Neutrophil (primary cell): ENCODE data around the gene CYP3A4.
"Not testable (repeated sequence)": the region's sequence is repeated elsewhere in the genome, so short reads cannot be mapped to it uniquely, and the experiment has no call there.

ENCODE experiments used
- H3K27ac ChIP-seq: fragments of 200-600 bp; sonication (generic); 2 replicates; pipeline ENCODE4 v1.5.1; 2016; ENCODE audit warnings: mild to moderate bottlenecking, moderate library complexity
- H3K27me3 ChIP-seq: fragments of 200-600 bp; sonication (generic); 2 replicates; pipeline ENCODE4 v1.6.0; 2016; ENCODE audit warnings: mild to moderate bottlenecking
- H3K36me3 ChIP-seq: fragments of 200-600 bp; sonication (generic); 2 replicates; pipeline ENCODE4 v1.5.1; 2017
- H3K4me1 ChIP-seq, 2 experiments: fragments of 200-600 bp in 1 of 2; sonication (generic) in 1 of 2; 1 replicate in 1 of 2; 2 replicates in 1 of 2; pipeline versions ENCODE4 v1.5.1 to v1.6.1; 2013 to 2016; ENCODE audit warnings: low read depth in 1 of 2, low read length in 1 of 2, mild to moderate bottlenecking in 1 of 2, moderate library complexity in 1 of 2; ENCODE audit not compliant: control insufficient read depth in 1 of 2, insufficient read depth in 1 of 2
- H3K4me3 ChIP-seq, 2 experiments: fragments of 200-600 bp in 1 of 2; sonication (generic) in 1 of 2; 1 replicate in 1 of 2; 2 replicates in 1 of 2; pipeline ENCODE4 v1.5.1; 2013 to 2016; ENCODE audit warnings: low read depth in 1 of 2, low read length in 1 of 2, mild to moderate bottlenecking in 1 of 2, moderate library complexity in 1 of 2
- H3K9me3 ChIP-seq: fragments of 200-600 bp; sonication (generic); 2 replicates; pipeline ENCODE4 v1.5.1; 2016
- CTCF ChIP-seq: fragments of 200-600 bp; sonication (generic); IDR thresholded peaks from 2 replicates; pipeline ENCODE4 v1.5.1; 2016; ENCODE audit warnings: antibody characterized with exemption

Gene CYP3A4

GRCh38 chr7:99798972-99799371, 15.0 kb upstream of the CYP3A4 start:
- H3K27ac ChIP-seq, result no peak overlapping the region
- no peaks in the 10 kb centered on the region for H3K9me3 ChIP-seq
- no peaks in the 10 kb centered on the region for H3K36me3 ChIP-seq
- TF ChIP-seq CTCF, result no peak
- no peak overlapping the region for H3K4me3 ChIP-seq
- H3K4me1 ChIP-seq, result no peaks in the 10 kb centered on the region
- H3K27me3 ChIP-seq, result no peaks in the 10 kb centered on the region

- not testable (repeated sequence) for H3K4me3 ChIP-seq, H3K4me1 ChIP-seq, H3K36me3 ChIP-seq, H3K27ac ChIP-seq, H3K9me3 ChIP-seq
- H3K27me3 ChIP-seq, result peaks cover 16% of the 10 kb centered on the region
Measured at GRCh38 chr7:99795864-99796263, 11.9 kb upstream of the CYP3A4 start.

- no peak overlapping the region for H3K4me3 ChIP-seq
- no peak for TF ChIP-seq CTCF
- no peak overlapping the region for H3K27ac ChIP-seq
- H3K9me3 ChIP-seq, result no peaks in the 10 kb centered on the region
- H3K4me1 ChIP-seq, result peaks cover 1 to 2% of the 10 kb centered on the region in 2 experiments
- no peaks in the 10 kb centered on the region for H3K36me3 ChIP-seq
- H3K27me3 ChIP-seq, result peaks cover 16% of the 10 kb centered on the region
Measured at GRCh38 chr7:99794585-99795502, 10.9 kb upstream of the CYP3A4 start.

- H3K4me1 ChIP-seq, result peaks cover 4% of the 10 kb centered on the region in 2 experiments
- peaks cover 18% of the 10 kb centered on the region for H3K27me3 ChIP-seq
- no peak overlapping the region for H3K27ac ChIP-seq
- no peak overlapping the region for H3K4me3 ChIP-seq
- no peaks in the 10 kb centered on the region for H3K9me3 ChIP-seq
- TF ChIP-seq CTCF, result no peak
- no peaks in the 10 kb centered on the region for H3K36me3 ChIP-seq
Measured at GRCh38 chr7:99793443-99793842, 9.5 kb upstream of the CYP3A4 start.

GRCh38 chr7:99792967-99793366, 9.0 kb upstream of the CYP3A4 start:
- H3K36me3 ChIP-seq, result no peaks in the 10 kb centered on the region
- no peaks in the 10 kb centered on the region for H3K9me3 ChIP-seq
- no peak overlapping the region for H3K4me3 ChIP-seq
- no peak overlapping the region for H3K27ac ChIP-seq
- peaks cover 4% of the 10 kb centered on the region in 2 experiments for H3K4me1 ChIP-seq
- no peak for TF ChIP-seq CTCF
- H3K27me3 ChIP-seq, result peaks cover 20% of the 10 kb centered on the region

- Histone ChIP-seq H3K4me3 (no peak overlapping the region), H3K36me3 (no peaks in the 10 kb centered on the region), H3K27me3 (peaks cover 30% of the 10 kb centered on the region), H3K9me3 (no peaks in the 10 kb centered on the region), H3K4me1 (peaks cover 4% of the 10 kb centered on the region in 2 experiments), H3K27ac (no peak overlapping the region)
- no peak for TF ChIP-seq CTCF
Measured at GRCh38 chr7:99791667-99792369, 7.8 kb upstream of the CYP3A4 start.
